Fibroblast of lung (primary cell): ENCODE measurements around the gene C1orf226. TPM values are rescaled to one million over a fixed set of nuclear protein-coding genes. Genes with fewer than 3 reads are reported as not detected.

Source experiments
- DNase-seq, 2 donors: peaks; one replicate each; pipeline versions ENCODE4 v3.0.0 to v3.0.0-alpha.2; 2010; ENCODE audit warnings: low read depth in 2 of 2
- H2AFZ ChIP-seq: 2 replicates; pipeline ENCODE4 v1.5.1; 2012; ENCODE audit warnings: low read length, control low read depth, inconsistent platforms
- H3K27ac ChIP-seq: 2 replicates; pipeline ENCODE4 v1.5.1; 2011; ENCODE audit warnings: low read length, control low read depth; ENCODE audit not compliant: insufficient read depth
- H3K27me3 ChIP-seq: 2 replicates; pipeline ENCODE4 v1.5.1; 2011; ENCODE audit warnings: mild to moderate bottlenecking, low read length; ENCODE audit not compliant: control insufficient read depth, insufficient read depth
- H3K36me3 ChIP-seq: 2 replicates; pipeline ENCODE4 v1.5.1; 2011; ENCODE audit warnings: low read length; ENCODE audit not compliant: control insufficient read depth, insufficient read depth
- H3K4me1 ChIP-seq: 2 replicates; pipeline ENCODE4 v1.5.1; 2011; ENCODE audit warnings: low read length; ENCODE audit not compliant: control insufficient read depth, insufficient read depth; ENCODE audit errors: extremely low read depth
- H3K4me2 ChIP-seq: 2 replicates; pipeline ENCODE4 v1.5.1; 2011; ENCODE audit warnings: low read length, control low read depth; ENCODE audit not compliant: insufficient read depth; ENCODE audit errors: extremely low read depth
- H3K4me3 ChIP-seq, 4 experiments: fragments of 200-600 bp in 1 of 4; sonication (generic) in 1 of 4; replicated peaks in 1 of 4; 2 replicates each; pipeline ENCODE4 v1.5.1; 2011 to 2016; ENCODE audit warnings: low read length in 4 of 4, low read depth in 3 of 4, mild to moderate bottlenecking in 3 of 4, control low read depth in 2 of 4, inconsistent platforms in 1 of 4, mixed read lengths in 1 of 4; ENCODE audit not compliant: insufficient read depth in 1 of 4; ENCODE audit errors: control extremely low read depth in 1 of 4
- H3K79me2 ChIP-seq: 2 replicates; pipeline ENCODE4 v1.5.1; 2012; ENCODE audit warnings: mild to moderate bottlenecking, low read length, inconsistent platforms; ENCODE audit not compliant: control insufficient read depth, insufficient read depth
- H3K9ac ChIP-seq: 2 replicates; pipeline ENCODE4 v1.5.1; 2011; ENCODE audit warnings: mild to moderate bottlenecking, low read length, control low read depth; ENCODE audit not compliant: insufficient read depth
- H3K9me3 ChIP-seq: 2 replicates; pipeline ENCODE4 v1.5.1; 2012; ENCODE audit warnings: low read depth, low read length; ENCODE audit not compliant: control insufficient read depth, insufficient read depth
- H4K20me1 ChIP-seq: 2 replicates; pipeline ENCODE4 v1.5.1; 2011; ENCODE audit warnings: low read length; ENCODE audit not compliant: control insufficient read depth, insufficient read depth; ENCODE audit errors: extremely low read depth
- EZH2 ChIP-seq: IDR thresholded peaks from 2 replicates; pipeline ENCODE4 v1.5.1; 2012; ENCODE audit warnings: low read length, control low read depth, mild to moderate bottlenecking; ENCODE audit errors: missing control alignments
- polyA plus RNA-seq, 2 donors: library from polyadenylated mRNA; depleted of rRNA in 1 of 2; stranded (reverse) in 1 of 2; unstranded in 1 of 2; fragments of >200 nt; gene quantifications; 2 replicates each; pipeline ENCODE4 v1.2.1, GENCODE V29; 2011 to 2012; ENCODE audit warnings: missing spikeins in 1 of 2
- total RNA-seq: library from RNA; depleted of rRNA; stranded (reverse); fragments of >200 nt; gene quantifications from 2 replicates; pipeline ENCODE4 v1.2.1, GENCODE V29; 2014
- TF ChIP-seq, protein P1 (sequence below), 2 donors: IDR thresholded peaks in 1 of 2; conservative IDR thresholded peaks in 1 of 2; 1 replicate in 1 of 2; 2 replicates in 1 of 2; pipeline ENCODE4 v1.5.1; 2011 to 2012; ENCODE audit warnings: low read length in 2 of 2, control low read depth in 1 of 2, inconsistent platforms in 1 of 2, low read depth in 1 of 2, mild to moderate bottlenecking in 1 of 2

C1orf226 gene
- total and polyA plus RNA-seq, 2 donors (not counting 1 experiment from before 2014, with no cell fraction given): 0.10 to 0.33 TPM

DNA sequence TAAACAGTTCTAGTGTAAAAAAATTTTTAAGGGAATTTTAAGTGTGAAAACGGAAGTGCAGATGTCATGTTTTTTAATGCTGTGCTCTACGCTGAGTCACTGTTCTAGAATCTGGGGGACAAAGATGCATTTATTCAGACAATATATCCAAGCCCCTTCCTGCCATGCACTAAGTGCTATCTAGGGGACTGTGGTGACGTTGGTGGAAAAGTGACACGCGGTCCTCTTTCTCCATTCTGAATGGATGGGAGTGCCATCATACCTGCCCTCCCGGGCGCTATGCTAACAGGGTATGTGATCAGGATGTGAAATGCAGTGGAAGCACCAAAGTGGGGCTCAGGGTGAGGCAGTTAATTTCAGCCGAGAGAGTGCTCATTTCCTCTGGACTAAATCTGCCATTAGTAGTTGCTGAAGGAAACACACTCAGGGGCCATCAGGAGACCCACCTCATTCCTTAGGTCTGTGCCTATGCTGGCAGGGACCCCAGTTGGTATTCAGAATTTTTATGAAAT lies 6.6 kb downstream of the C1orf226 start:
- Histone ChIP-seq H2AFZ (no peak overlapping the region), H3K27ac (no peak overlapping the region), H3K4me1 (no peaks in the 10 kb centered on the region), H3K4me3 (no peak overlapping the region), H3K36me3 (no peaks in the 10 kb centered on the region), H3K9ac (no peak overlapping the region), H3K79me2 (no peaks in the 10 kb centered on the region), H3K27me3 (peaks cover 25% of the 10 kb centered on the region), H3K9me3 (no peaks in the 10 kb centered on the region), H4K20me1 (no peaks in the 10 kb centered on the region), H3K4me2 (no peak overlapping the region)
- no peak for TF ChIP-seq EZH2
- TF ChIP-seq, protein P1, sequence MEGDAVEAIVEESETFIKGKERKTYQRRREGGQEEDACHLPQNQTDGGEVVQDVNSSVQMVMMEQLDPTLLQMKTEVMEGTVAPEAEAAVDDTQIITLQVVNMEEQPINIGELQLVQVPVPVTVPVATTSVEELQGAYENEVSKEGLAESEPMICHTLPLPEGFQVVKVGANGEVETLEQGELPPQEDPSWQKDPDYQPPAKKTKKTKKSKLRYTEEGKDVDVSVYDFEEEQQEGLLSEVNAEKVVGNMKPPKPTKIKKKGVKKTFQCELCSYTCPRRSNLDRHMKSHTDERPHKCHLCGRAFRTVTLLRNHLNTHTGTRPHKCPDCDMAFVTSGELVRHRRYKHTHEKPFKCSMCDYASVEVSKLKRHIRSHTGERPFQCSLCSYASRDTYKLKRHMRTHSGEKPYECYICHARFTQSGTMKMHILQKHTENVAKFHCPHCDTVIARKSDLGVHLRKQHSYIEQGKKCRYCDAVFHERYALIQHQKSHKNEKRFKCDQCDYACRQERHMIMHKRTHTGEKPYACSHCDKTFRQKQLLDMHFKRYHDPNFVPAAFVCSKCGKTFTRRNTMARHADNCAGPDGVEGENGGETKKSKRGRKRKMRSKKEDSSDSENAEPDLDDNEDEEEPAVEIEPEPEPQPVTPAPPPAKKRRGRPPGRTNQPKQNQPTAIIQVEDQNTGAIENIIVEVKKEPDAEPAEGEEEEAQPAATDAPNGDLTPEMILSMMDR (conservative IDR thresholded peaks at IDR 0.05 in 1 of 2, IDR thresholded peaks at IDR 0.05 in 1 of 2; ENCODE audit: low read depth in 1 of 2, low read length in 2 of 2): no peak
- no peak for DNase-seq

DNA sequence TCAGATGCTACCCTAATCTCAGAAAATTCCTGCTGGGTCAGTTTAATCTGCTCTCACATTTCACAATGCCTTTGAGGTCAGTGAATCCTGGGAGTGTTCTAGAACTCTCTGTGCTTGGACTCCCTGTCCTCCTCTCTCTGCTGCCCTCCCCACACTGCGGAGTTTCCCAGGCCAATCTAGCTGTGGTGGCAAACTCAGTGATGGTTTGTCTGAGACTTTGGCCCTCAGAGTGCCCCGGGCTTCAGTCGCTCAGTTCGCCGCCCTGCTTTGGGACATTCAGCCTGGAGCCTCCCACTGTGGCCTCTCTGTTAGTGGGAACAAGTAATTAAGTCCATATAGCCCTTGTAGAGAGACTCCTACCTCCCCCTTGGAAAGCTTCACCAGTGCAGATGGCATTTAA lies 7.1 kb downstream of the C1orf226 start:
- Histone ChIP-seq H3K36me3 (no peaks in the 10 kb centered on the region), H3K9me3 (no peaks in the 10 kb centered on the region), H3K27ac (no peak overlapping the region), H3K79me2 (no peaks in the 10 kb centered on the region), H3K9ac (no peak overlapping the region), H3K4me2 (no peak overlapping the region), H3K4me3 (no peak overlapping the region), H3K27me3 (peaks cover 25% of the 10 kb centered on the region), H2AFZ (no peak overlapping the region), H3K4me1 (no peaks in the 10 kb centered on the region), H4K20me1 (no peaks in the 10 kb centered on the region)
- TF ChIP-seq, protein P1 (conservative IDR thresholded peaks at IDR 0.05 in 1 of 2, IDR thresholded peaks at IDR 0.05 in 1 of 2; ENCODE audit: low read depth in 1 of 2, low read length in 2 of 2): no peak
- no peak for TF ChIP-seq EZH2
- DNase-seq: no peak

DNA sequence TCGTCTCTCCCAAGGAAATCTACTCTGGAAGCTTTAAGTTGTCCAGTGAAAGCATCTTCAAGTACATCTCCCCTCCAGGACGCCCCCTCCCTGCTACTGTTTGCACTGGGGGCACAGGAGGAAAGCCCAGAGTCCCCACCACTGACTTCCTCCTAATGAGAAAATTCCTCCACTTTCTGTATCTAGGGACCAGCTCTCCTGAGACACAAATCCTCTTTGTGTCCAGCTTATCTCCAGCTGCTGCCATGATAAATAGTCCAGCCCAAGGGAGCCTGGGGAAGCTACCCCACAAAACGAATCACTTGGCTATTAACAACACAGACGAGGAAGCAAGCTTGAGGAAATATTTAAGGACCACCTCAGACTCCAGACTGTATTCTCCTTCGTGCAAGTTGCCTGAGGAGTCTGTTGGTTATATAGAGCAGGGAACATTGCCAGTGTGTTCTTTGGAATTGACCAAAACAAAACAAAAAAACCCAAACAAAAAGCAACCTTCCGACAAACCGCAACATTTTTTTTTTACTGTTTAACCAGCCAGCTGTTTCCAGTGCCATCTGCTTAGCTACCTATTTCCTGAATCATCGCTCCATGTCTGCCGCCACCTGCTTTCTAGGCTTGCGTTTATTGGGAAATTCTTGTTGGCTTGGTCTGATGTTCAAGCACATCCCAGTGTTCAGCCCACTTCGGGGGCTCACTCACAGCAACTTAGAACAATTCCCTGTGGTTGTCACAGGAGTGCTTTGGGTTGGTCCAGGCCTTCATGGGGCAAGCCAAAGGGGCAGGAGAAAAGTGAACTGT lies 7.7 kb downstream of the C1orf226 start:
- no peaks in the 10 kb centered on the region for H3K79me2 ChIP-seq
- no peak overlapping the region for H3K27ac ChIP-seq
- H2AFZ ChIP-seq: no peak overlapping the region
- H3K9ac ChIP-seq: no peak overlapping the region
- H3K27me3 ChIP-seq: peaks cover 25% of the 10 kb centered on the region
- H4K20me1 ChIP-seq: no peaks in the 10 kb centered on the region
- H3K9me3 ChIP-seq: no peaks in the 10 kb centered on the region
- no peaks in the 10 kb centered on the region for H3K4me1 ChIP-seq
- H3K4me2 ChIP-seq: no peak overlapping the region
- no peak overlapping the region for H3K4me3 ChIP-seq
- TF ChIP-seq, protein P1 (conservative IDR thresholded peaks at IDR 0.05 in 1 of 2, IDR thresholded peaks at IDR 0.05 in 1 of 2; ENCODE audit: low read depth in 1 of 2, low read length in 2 of 2): no peak
- TF ChIP-seq EZH2: peak; percentile 26
- DNase-seq: peak; percentile 44 to 79
- no peaks in the 10 kb centered on the region for H3K36me3 ChIP-seq
